GM19452 (cell line): ENCODE data around the gene AP1B1.
"Not testable (repeated sequence)": the region's sequence is repeated elsewhere in the genome, so short reads cannot be mapped to it uniquely, and the experiment has no call there.

Experiments
- ATAC-seq: cut with Tn5 transposase; IDR thresholded peaks from one replicate; pipeline ENCODE4 v1.9.1; 2021; ENCODE audit not compliant: unreplicated experiment

The AP1B1 gene

DNA sequence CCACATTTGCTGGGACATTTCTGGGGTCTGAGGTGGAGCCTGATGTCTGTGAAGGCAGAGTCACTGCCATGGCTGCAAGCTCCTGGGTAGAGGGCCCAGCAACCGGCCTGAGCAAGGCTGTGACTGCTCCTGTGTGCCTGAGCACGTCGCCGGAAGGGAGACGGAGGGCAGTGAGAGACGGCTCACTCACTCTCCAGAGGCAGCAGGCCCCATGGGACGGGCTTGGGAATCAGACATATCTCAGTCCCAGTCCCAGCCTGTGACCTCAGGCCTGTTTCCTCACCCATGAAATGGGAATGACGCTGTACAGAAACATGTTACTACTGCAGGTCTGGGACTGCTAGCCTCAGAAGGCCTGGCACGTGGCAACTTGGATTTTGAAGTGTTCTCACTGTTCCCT is 36.5 kb downstream of the AP1B1 start:
- no peak for ATAC-seq

GRCh38 chr22:29351042-29351441 is 37.3 kb downstream of the AP1B1 start:
- ATAC-seq: no peak

GRCh38 chr22:29348956-29349355 is 39.4 kb downstream of the AP1B1 start:
- ATAC-seq: no peak

DNA sequence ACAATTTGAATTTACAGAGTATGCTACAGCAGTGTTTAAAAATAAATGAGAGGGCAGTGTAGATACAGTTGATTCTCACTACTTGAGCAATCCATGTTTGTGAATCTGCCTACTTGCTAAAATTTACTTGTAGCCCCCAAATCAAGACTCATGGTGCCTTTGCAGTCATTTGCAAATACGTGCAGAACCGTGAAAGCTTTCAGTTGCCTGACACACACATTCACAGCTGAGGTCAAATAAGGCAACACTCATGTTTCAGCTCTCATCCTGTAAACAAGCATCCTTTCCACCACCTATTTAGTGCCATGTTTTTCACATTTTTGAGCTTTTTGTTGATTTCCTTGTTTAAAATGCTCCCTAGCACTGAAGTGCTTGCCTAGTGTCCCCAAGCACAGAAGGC is 40.3 kb downstream of the AP1B1 start:
- no peak for ATAC-seq

DNA sequence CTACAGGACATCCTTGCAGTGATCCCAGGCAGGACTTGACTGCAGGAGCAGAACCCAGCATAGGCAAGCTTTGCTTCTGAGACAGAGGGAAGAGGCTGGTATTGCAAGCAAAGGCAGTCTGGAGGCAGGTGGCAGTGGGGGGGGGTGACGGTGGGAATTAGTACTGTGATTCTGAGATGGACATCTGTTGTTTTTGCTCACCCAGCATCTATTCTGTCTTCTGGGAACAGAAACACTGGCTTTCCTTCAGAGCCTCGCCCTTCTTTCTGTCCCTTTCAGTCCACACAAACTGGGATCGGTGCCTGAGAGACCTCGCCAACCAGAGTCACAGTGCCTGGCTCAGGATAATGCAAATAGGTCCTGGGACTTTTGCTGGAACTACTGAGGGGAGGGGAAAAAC is 41.7 kb downstream of the AP1B1 start:
- no peak for ATAC-seq

DNA sequence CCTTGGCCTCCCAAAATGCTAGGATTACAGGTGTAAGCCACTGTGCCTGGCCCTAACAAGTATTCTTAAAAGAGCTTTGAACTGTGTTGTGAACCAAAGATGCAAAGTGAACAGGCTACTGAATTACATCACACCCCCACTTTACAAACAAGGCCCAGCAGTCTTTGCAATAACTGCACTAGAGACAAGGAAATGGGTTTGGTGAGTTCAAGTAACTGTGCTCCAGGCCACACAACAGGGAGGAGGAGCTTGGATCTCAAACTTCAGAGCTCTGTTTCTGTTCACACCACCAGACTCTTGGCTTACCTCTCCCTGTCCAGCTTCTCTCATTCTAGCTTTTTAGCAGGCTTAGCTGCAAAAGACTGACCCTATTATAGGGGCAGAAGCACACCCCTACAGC is 42.4 kb downstream of the AP1B1 start:
- ATAC-seq: no peak

GRCh38 chr22:29344889-29345288 is 43.5 kb downstream of the AP1B1 start:
- not testable (repeated sequence) for ATAC-seq

DNA sequence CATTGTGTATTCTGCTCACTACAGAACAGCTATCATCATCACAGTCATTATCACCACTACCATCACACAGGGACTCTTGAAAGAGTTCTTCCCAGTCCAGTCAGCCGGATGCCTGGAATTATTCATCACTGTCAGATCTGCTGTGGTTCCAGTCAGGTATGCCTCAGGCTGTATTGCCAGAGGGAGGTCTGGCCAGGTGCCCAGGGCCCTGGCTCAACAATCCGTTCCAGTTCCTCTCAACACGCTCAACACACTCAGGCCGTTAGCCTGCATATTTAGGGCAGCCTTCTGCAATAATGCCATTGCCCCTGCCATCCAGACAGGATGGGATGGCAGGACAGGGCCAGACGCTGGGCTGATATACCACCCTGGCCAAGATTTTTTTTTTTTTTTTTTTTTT is 44.2 kb downstream of the AP1B1 start:
- no peak for ATAC-seq

GRCh38 chr22:29343313-29343805 is 45.0 kb downstream of the AP1B1 start:
- no peak for ATAC-seq

DNA sequence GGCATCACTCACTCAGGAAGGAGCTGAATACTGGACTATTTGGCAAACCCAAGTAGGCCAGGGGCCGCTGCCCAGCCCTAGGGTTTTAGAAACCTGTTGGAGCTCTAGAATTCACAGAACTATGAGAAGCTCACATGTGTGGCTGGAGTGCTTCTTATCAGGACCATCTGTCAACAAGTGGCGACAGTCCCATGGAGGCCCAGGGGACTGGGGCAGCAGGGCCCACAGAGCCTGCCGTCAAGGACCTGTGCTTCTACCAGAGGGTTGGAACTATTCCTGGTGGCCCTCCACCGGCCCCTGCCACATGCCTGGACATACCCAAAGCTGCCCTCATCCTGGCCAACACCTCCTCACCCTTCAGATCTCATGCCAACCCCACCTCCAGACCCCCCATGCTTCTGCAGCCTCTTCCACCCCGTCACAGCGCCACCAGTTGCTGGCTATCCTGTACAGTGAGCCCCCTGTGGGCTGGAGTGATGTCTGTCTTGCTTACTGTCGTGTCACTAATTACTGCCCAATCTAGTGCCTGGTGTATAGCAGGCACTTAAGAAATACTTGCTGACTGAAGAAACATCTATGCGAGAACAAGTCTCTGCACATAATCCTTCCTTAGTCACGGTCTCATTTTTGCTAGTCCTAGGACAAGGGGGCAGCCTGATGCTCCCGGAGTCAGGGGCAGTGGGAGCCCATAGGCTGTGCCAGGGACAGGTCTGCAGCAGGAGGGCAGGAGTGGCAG is 45.6 kb downstream of the AP1B1 start:
- ATAC-seq: no peak

DNA sequence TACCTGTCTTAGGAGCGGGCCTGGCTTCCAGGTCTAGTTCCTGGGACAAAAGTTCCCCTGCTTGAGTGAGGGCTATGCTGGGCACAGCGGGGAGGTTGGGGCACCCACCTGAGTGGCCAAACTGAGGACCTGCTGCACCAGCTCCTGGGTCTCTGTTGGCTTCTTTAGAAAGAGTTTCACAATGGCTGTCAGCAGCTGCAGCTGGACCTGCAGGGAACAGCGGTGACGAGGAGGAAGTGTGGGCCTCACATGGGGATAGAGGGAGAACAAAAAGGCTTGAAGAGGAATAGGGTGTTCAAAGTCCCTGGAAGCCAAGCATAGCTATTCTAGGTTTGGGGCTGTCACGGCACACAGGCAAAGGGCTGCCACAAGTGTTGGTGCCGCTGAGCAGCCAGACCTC is 46.2 kb downstream of the AP1B1 start:
- ATAC-seq: no peak

- ATAC-seq: no peak
These were observed 46.6 kb downstream of the AP1B1 start for GRCh38 chr22:29341849-29342127.

DNA sequence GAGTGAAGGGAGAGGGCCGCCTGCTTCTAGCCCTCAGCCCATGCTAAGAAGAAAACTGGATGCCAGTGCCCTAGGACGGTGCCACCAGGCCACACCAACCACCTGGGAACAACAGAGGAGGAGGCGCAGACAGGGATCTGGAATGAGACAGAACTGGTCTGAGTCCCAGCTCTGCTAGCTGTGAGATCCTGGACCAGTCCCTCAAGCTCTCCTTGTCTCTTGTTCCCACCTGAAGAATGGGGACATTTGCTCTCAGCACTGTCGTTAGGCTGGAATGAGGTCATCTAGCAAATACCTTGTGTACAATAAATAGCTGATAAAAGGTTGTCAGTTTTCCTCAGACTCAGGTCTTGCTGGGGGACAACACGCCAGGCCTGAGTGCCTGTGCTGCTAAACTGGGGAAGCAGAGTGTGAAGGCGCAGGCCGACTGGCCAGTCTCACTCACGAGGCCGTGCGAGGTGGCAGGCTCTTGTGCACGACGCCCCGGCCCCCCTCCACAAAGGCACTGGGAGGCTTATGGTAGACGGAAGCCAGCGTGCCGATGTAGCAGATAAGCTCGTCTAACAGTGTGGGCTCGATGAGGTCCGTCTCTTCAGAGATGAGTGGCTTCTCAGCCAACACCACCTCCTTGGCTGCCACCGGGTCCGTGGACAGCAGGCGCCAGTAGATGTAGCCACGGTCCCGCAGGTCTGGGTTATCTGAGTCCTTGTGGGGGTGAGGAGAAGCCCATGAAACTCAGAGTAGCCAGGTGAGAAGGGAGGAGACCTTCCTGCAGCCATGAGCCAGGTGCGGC is 47.1 kb downstream of the AP1B1 start:
- no peak for ATAC-seq

GRCh38 chr22:29340566-29340965 is 47.8 kb downstream of the AP1B1 start:
- no peak for ATAC-seq

GRCh38 chr22:29339381-29340235 is 48.8 kb downstream of the AP1B1 start:
- ATAC-seq: no peak

GRCh38 chr22:29338398-29338797 is 50.0 kb downstream of the AP1B1 start:
- ATAC-seq: no peak

DNA sequence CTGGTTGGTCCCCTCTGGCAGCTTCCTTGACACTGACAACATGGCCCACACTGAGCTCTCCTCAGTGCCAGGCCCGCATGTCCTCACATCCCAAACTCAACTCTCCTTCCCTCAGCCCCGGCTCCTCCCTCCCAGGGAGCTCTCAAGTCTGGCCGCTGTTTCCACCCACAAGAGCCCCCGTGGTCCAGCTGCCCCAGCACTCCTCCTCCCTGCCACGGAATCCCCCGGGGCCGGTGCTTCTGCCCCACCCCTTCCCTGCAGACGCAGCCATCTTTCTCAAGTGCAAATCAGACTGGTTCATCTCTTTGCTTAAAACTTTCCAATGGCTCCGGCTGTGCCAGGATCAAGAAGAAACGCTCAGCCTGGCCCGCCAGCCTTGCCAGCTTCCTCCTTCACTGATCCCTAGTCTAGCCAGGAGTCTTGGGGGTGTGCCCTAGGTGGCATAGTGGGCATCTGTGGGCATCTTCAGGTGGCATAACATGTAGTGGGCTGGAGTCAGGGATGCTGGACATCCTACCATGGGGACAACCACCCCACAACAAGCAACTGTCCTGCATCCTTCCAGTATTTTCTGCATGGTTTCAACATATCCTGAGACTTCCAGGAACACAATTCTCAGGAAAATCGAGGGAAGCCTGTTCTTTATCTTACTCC is 50.6 kb downstream of the AP1B1 start:
- ATAC-seq: no peak

DNA sequence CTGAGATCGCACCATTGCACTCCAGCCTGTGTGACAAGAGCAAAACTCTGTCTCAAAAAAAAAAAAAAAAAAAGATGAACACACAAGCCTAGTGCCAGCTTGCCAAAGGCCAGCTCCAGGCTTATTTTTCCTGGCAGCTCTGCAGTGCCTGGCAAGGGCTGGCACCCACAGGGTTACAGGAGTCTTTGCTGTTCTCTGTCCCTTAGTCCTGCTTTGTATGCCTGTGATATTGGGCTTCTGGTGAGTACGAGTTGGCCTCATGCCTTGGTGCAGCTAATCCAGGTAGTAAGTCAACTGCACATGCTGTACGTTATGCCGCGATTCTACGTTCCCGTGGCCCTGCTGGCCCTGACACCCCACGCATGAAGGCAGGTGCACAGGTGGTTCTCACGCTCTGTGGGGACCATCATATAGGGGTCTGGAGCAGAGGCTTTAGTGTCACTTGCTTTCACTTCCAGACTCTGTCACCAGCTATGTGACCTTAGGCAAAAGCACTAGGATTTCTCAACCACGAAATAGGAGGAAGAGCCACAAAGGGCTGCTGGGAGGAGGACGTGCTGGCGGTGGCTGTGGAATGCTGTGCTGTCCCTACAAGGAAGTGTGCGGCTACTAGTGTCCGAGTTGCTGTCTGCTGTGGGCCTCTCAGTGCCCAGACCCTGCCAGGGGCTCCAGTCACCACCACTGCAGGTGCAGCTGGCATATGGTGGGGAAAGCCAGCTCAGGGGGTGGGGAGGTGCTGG is 51.4 kb downstream of the AP1B1 start:
- no peak for ATAC-seq

GRCh38 chr22:29335656-29336055 is 52.7 kb downstream of the AP1B1 start:
- ATAC-seq: no peak

DNA sequence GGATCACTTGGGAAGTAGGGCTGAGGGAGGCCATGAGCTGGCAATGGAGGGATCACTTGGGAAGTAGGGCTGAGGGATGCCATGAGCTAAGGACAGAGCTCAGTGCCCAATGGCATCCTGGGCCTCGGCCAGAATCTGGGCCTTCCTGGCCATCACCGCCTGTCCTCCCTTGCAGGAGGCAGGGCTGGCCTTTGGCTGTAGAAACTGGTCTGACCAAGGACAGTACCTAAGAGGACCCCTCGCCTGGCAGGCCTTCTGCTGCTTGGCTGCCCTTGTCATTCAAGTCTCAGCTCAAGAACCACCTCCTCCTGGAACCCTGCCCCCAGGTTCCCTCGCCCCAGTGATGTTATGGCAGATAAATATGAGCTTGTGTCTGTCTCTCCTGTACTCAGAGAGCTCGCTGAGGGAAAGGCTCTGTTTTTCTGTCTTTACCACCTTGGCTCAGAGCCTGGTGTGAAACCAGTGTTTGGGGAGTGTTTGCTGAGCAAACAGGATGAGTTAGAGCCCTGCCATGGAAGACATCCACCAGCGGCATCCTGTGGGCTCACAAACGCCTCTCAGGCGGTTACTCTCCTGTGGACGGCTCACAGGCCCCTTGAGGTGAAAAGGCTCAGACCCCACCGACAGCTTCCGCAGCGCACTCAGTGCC is 53.5 kb downstream of the AP1B1 start:
- ATAC-seq: no peak
